Measurements from ENCODE around the gene NIP7.
"Not testable (repeated sequence)": the region's sequence is repeated elsewhere in the genome, so short reads cannot be mapped to it uniquely, and the experiment has no call there.

The NIP7 gene

GRCh38 chr16:69339289-69340094 is at the start of gene NIP7, which contains the start of gene COG8:
Gene NIP7 (plus strand): TSS chr16:69339772. CDS start chr16:69339830, 58 bp downstream.
Gene COG8 (minus strand): TSS chr16:69339564. CDS start chr16:69339552, 12 bp downstream.
- DNase-seq (ENCODE audit: low read depth): peak; percentile 99
- TF ChIP-seq, protein P1, sequence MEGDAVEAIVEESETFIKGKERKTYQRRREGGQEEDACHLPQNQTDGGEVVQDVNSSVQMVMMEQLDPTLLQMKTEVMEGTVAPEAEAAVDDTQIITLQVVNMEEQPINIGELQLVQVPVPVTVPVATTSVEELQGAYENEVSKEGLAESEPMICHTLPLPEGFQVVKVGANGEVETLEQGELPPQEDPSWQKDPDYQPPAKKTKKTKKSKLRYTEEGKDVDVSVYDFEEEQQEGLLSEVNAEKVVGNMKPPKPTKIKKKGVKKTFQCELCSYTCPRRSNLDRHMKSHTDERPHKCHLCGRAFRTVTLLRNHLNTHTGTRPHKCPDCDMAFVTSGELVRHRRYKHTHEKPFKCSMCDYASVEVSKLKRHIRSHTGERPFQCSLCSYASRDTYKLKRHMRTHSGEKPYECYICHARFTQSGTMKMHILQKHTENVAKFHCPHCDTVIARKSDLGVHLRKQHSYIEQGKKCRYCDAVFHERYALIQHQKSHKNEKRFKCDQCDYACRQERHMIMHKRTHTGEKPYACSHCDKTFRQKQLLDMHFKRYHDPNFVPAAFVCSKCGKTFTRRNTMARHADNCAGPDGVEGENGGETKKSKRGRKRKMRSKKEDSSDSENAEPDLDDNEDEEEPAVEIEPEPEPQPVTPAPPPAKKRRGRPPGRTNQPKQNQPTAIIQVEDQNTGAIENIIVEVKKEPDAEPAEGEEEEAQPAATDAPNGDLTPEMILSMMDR (conservative IDR thresholded peaks at IDR 0.05; ENCODE audit: low read depth, low read length): peak; percentile 81

GRCh38 chr16:69291657-69292056 is 47.9 kb upstream of the NIP7 start:
- H3K4me3 ChIP-seq (ENCODE audit: low read depth, low read length); DNase-seq (ENCODE audit: low read depth): not testable (repeated sequence)

More at GRCh38 chr16:69339289-69340094, at the start of gene NIP7, which contains the start of gene COG8:
- peak within 1 kb of the TSS; percentile 95 for H3K4me3 ChIP-seq (ENCODE audit: low read depth, low read length)

GRCh38 chr16:69293401-69293800 is 46.2 kb upstream of the NIP7 start:
- no peak overlapping the region for H3K4me3 ChIP-seq (ENCODE audit: low read depth, low read length)
- no peak for DNase-seq (ENCODE audit: low read depth)
- TF ChIP-seq, protein P1 (conservative IDR thresholded peaks at IDR 0.05; ENCODE audit: low read depth, low read length): no peak

GRCh38 chr16:69294051-69294450 is 45.5 kb upstream of the NIP7 start:
- no peak overlapping the region for H3K4me3 ChIP-seq (ENCODE audit: low read depth, low read length)
- DNase-seq (ENCODE audit: low read depth): peak; percentile 16
- TF ChIP-seq, protein P1 (conservative IDR thresholded peaks at IDR 0.05; ENCODE audit: low read depth, low read length): no peak

DNA sequence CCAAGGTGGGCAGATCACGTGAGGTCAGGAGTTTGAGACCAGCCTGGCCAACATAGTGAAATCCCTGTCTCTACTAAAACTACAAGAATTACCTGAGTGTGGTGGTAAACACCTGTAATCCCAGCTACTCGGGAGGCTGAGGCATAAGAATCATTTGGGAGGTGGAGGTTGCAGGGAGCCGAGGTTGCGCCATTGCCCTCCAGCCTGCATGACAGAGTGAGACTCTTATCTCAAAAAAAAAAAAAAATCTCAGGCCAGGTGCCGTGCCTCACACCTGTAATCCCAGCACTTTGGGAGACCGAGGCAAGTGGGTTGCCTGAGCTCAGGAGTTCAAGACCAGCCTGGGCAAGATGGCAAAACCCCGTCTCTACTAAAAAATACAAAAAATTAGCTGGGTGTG is 42.8 kb upstream of the NIP7 start:
- not testable (repeated sequence) for H3K4me3 ChIP-seq (ENCODE audit: low read depth, low read length); DNase-seq (ENCODE audit: low read depth)

DNA sequence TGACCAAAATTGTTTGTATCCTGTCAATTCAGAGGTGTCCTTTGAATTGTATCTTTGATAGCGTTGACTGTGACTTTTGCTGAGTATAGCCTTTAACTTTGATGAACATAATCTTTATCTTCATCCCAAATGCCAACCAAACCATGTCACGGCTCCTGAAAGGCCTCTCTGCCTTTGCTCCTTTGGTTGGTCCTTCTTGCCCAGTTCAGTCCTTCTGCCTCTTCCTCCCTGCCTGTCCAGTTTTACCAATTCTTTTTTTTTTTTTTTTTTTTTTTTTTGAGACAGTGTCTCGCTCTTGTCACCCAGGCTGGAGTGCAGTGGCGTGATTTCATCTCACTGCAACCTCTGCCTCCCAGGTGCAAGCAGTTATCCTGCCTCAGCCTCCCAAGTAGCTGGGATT is 41.3 kb upstream of the NIP7 start:
- DNase-seq (ENCODE audit: low read depth): no peak
- TF ChIP-seq, protein P1 (conservative IDR thresholded peaks at IDR 0.05; ENCODE audit: low read depth, low read length): no peak
- no peak overlapping the region for H3K4me3 ChIP-seq (ENCODE audit: low read depth, low read length)

- no peak overlapping the region for H3K4me3 ChIP-seq (ENCODE audit: low read depth, low read length)
- TF ChIP-seq, protein P1 (conservative IDR thresholded peaks at IDR 0.05; ENCODE audit: low read depth, low read length): no peak
- DNase-seq (ENCODE audit: low read depth): no peak
Measured at GRCh38 chr16:69301187-69301586, 38.4 kb upstream of the NIP7 start.

DNA sequence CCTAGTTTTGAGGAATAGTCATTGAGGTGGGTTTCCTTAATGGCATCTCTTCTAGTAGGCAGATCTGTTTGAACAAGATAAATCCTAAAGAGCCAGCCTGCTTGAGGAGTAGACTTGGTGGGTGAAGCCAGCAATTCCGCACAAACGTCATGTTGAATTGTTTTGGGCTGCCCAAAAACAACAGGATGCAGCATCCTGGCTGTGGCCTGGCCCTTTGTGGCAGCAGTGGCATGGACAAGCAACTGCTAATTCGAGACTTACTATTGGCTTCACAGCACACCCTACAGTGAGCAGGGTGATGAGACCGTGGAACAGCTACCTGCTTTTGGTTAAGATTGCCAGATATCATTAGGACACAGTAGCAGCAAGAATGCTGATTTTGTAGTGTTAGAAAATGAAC is 37.7 kb upstream of the NIP7 start:
- H3K4me3 ChIP-seq (ENCODE audit: low read depth, low read length): no peak overlapping the region
- TF ChIP-seq, protein P1 (conservative IDR thresholded peaks at IDR 0.05; ENCODE audit: low read depth, low read length): no peak
- DNase-seq (ENCODE audit: low read depth): no peak

Data from choroid plexus epithelial cell (primary cell).